Measurements from ENCODE around the gene HES7.
A peak's percentile ranks its signal among the peaks of the same experiment; 100 is the strongest.
"Not testable (repeated sequence)": the region's sequence is repeated elsewhere in the genome, so short reads cannot be mapped to it uniquely, and the experiment has no call there.

Gene HES7

DNA sequence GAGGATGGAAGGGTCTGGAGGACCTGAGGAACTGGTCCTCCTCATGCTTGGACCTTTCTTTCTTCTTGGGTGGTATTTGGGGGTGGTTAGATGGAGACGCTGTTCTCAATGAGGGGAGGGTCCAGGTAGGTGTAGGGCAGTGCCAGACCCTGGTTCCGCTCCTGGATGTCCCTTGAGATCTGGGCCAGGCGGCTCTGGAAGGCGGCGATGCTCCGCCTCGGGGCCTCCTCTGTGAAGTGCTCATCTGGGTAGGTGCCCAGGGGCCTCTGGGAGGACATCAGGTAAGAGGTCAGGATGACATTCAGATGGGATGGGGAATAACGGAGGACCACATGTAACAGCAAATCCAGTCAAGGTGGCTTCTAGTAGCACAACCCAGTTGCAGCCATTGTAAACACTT is 27.4 kb downstream of the HES7 start:
- DNase-seq = no peak

DNA sequence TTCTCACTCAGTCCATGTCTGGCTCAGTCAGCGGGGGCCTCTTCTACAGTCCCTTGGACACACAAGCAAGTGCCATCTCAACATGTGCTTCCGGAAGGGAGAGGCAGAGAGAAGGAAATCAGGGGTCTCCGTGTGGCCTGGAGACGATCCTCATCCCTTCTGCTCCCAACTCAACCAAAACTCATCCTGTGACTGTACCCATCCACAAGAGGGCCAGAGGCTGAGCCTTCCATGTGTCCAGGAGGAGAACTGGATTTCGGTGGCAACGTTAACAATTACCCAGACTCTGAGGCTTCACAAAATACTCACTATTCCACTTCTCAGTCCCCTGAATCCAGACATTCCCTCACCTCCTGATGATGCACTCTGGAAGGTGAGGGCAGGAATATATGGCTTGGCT is 28.5 kb downstream of the HES7 start:
- no peak for DNase-seq

DNA sequence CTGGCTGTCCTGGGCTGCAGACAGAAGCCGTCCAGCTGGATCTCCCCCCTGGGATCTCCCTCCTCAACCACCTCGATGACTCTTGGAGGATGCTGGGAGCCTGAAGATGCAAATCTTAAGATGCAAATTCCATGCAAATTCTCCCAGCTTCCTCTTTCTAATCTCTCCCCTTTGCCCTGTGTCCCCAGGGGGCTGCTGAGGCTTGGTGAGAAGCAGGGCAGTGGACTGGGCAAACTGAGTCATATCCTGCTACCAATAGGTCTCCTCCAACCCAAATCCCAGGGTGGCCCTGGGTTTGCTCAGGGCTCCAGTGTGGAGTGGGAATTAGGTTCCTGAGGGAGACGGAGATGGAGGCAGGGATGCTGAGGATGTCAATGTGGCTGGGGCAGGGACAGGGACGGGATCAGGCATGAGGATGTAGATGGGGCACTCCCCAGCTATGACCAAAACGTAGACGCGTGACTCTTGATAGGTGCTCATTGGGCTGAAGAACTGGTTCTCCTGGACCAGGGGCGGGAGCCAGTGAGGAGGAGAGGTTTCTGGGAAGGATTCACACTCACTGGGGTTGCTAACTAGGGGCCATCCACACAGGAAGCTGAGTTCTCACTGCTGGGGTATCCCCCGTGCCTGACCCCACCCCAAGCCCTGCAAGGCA is 32.7 kb downstream of the HES7 start:
- DNase-seq = no peak

- no peak for DNase-seq
These were observed 34.2 kb downstream of the HES7 start for GRCh38 chr17:8089728-8090127.

- DNase-seq = no peak
These were observed 36.0 kb downstream of the HES7 start for GRCh38 chr17:8087952-8088230.

GRCh38 chr17:8087075-8087951 is 36.6 kb downstream of the HES7 start, which contains the start of gene ALOX12B:
ALOX12B (minus strand) TSS chr17:8087716; CDS start chr17:8087442, 274 bp downstream.
- DNase-seq = no peak

GRCh38 chr17:8084250-8084649 is 39.7 kb downstream of the HES7 start:
- no peak for DNase-seq

DNA sequence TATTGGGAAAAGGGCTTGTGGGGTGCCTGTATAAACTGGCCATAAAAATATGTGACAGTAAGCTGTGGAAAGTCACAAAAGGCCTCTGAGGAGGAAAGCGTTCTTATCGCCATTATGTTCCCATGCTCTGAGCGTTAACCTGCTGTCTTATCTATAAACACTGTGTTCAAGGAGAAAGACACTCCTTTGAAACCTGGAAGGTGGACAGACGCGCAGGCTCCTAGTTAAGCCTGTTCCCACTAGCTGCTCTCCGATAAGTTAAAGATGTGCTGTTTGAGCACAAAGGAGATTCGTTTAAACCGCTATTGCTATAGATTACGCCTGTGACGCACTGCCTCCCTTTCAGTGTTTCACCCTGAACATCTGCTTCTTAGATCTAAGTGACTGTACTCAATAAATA is 41.6 kb downstream of the HES7 start:
- DNase-seq = no peak

GRCh38 chr17:8081876-8082275 is 42.0 kb downstream of the HES7 start:
- no peak for DNase-seq

DNA sequence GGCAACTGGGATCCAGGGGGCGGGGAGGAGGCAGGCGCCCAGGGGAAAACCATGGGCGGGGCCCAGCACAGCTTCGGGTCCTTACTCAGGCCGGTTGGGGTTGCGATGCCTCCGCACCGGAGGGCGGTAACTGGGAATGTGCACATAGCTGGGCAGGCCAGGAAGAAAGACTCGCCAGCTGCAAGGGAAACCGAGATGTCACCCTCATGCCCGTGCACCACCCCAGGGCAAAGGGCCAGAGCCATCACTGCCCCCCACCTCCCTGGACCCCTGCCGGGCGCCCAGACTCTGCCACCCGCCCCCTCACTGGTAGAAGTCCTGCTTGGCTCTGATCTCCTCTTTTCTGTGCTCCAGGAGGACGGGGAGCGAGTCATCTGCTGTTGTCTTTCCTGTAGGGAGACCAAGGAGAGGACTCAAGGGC is 43.1 kb downstream of the HES7 start:
- no peak for DNase-seq

GRCh38 chr17:8080208-8080798 is 43.6 kb downstream of the HES7 start:
- no peak for DNase-seq

DNA sequence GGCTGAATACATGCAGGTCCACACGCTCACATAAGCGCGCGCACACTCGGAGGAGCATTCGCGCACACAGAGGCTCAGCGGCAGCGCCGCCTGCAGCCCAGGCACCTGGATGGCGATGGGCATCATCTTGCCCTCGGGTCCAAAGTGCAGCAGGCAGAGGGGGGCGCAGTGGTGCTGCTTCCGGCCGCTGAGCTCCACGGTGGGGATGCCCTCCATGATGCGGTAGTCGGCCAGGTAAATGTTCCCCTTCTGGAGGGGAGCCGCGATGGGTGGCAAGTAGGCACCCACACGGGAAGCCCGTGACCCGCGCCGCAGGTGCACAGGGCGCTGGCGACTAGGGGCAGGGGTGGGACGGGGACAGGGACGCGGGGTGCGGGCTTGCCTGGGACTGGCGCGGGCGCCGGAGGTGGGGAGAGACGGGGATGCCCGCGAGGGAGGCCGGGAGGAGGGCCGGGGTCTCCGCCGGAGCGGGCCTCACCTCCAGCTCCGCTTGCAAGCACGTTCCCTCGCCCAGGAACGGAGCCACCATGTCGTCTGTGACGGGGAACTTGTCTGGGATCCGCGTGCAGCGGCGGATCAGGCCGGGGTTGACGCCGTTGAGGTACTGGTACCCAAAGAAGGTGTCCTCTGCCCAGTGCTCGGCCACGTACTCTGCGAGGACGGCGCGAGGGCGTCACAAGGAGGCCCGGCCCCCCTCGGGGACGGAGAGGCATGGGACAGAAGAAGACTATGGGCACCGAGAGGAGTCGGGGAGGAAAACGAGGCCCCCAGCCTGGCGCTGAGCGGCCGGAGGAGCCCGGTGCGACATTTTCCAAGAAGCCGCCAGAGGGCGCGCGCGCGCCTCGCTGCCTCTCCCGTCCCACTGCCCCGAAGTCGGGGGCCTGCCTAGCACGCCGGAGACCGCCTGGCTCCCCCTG is 44.4 kb downstream of the HES7 start:
- DNase-seq = peak; percentile 83 to 84

DNA sequence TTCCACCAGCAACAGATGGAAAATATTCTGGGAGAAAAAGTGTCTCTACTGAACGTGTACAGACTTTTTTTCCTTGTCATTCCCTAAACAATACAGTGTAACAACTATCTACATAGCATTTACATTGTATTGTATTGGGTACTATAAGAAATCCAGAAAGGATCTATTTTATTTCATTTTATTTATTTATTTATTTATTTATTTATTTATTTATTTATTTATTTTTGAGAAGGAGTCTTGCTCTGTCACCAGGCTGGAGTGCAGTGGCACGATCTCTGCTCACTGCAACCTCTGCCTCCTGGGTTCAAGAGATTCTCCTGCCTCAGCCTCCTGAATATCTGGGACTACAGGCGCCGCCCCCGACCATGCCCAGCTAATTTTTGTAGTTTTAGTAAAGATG is 46.0 kb downstream of the HES7 start:
- DNase-seq = not testable (repeated sequence)

DNA sequence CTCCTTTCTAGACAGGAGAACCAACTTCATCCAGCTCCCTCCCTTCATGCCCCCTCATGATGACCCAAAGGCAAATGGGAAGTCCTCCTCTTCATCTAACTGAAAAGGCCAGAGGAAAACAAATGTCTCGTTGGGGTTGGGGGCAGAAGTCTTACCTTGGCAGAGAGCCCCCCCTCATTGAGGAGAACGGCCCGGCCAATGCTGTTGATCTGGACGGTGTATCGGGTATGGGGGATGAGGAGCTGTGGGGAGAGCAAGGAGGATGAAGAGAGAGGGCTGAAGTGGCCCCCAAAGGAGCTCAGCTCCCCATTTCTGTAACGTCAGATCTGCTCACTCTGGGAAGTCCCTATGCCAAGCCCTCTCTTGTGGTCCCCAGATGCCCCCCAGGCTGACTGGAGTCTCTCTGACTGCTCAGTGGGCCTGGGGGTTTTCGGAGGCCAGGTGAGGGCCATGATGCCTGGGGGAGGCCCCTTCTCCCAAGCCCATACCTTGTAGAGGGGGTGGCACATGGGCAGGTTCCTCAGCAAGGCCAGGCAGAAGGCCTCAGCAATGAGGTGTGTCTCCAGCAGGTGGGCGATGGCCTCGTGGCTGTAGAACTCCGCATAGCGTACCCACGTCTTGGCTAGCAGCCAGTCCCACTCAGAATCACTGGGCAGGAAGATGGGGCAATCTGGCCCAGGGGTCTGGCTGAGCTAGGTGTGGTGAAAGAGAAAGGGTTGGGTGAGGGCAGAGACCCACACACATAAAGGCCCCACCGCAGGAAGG is 47.2 kb downstream of the HES7 start:
- no peak for DNase-seq

GRCh38 chr17:8075574-8076342 is 48.1 kb downstream of the HES7 start:
- no peak for DNase-seq

- no peak for DNase-seq
These were observed 48.8 kb downstream of the HES7 start for GRCh38 chr17:8075081-8075480.

GRCh38 chr17:8074554-8074953 is 49.4 kb downstream of the HES7 start:
- no peak for DNase-seq

DNA sequence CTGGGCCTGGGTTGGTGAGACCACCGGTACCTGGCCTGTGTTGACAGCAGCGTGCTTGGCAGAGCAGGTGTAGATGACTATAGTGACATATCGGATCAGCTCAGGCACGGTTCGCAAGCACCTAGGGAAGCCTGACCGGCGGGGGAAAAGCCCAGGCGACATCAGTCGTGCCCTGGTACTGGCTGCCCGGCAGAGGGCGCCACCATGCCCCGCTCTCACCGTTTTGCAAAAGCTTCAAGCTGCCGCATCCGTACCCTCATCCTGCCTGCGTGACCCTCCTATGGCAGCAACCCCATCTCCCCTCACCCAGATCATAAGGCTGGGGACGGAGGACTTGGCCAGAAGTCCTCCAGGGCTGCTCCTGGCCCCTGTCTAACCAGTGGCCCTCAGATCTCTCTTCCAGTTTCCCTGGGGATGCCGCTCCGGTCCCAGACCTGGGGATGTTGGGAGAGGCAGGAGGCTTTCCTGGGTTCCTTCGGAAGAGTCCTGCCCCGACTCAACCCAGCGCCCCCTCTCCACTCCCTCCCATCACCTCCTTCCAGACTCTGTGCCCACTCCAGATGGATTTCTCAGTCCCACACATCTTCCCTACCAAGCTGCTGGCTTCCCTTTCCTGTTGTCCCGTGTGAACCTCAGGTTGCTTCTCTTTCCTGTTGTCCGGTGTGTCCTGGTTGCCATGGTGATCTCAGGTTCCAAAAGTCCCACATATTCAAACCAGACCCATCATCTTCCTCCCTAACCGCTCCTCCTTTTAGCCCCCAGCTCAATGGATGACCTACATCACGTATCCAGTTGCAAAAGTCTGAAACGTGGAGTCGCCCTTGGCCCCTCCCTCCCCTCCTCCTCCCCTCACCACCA is 50.0 kb downstream of the HES7 start:
- DNase-seq = peak; percentile 90 to 93

- DNase-seq = peak; percentile 49
These were observed 51.0 kb downstream of the HES7 start for GRCh38 chr17:8072729-8073461.

GRCh38 chr17:8072341-8072728 is 51.6 kb downstream of the HES7 start:
- peak in 1 of 2 donors; percentile 18 for DNase-seq
